ENCODE data around the gene ATP2C2.
"Not testable (repeated sequence)": the region's sequence is repeated elsewhere in the genome, so short reads cannot be mapped to it uniquely, and the experiment has no call there.

ATP2C2 gene

GRCh38 chr16:84421081-84421937 is 53.0 kb downstream of the ATP2C2 start:
- DNase-seq = no peak

- no peak for DNase-seq
Observed at GRCh38 chr16:84421938-84422220, 53.5 kb downstream of the ATP2C2 start.

DNA sequence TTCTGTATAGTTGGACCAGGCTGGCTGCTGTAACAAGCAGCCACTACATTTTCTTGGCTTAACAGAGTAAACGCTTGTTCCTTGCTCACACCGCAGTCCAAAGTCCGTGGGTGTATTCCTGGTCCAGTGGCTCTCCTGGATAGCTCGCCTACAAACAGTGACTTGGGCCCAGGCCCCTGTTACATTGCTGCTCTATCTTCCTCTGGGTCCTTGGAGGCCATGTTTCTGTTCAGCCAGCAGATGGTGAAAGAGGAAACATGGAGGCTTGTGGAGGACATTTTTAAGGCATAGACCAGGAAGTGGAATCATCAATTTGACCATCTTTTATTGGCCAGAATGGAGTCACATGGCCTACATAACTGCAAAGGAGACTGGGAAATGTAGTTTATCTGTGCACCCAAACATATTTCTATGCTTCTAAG is 55.1 kb downstream of the ATP2C2 start:
- DNase-seq = no peak

- no peak for DNase-seq
Observed at GRCh38 chr16:84425696-84426095, 57.4 kb downstream of the ATP2C2 start.

GRCh38 chr16:84426804-84427203 is 58.5 kb downstream of the ATP2C2 start:
- no peak for DNase-seq

DNA sequence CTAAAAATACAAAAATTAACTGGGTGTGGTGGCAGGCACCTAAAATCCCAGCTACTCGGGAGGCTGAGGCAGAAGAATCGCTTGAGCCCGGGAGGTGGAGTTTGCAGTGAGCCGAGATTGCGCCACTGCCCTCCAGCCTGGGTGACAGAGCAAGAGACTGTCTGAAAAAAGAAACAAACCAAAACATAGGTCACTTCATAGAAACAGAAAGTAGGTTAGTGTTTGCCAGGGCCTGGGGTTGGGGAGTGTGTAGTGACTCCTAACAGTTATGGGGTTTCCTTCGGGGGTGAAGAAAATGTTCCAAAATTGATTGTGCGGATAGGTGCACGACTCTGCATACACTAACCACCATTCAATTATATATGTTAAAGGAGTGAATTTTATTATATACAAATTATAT is 59.2 kb downstream of the ATP2C2 start:
- no peak for DNase-seq

DNA sequence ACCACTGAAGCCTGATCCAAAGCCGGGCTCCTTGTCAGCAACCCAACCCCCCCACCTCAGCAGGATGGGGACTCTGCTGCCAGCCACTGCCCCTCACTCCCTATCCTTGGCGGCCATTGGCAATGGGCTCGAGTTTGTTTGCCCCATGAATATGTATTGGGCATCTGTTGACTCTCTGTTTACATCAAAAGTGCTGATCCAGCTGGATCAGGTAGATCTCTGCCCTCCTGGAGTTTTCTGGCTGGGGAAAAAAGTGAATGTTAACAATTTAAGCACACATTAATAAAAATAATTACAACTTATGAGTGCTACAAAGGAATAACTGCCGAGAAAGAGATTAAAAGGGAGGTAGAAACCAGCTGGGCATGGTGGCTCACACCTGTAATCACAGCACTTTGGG is 62.5 kb downstream of the ATP2C2 start:
- DNase-seq = no peak

- no peak for DNase-seq
Observed at GRCh38 chr16:84434800-84435199, 66.5 kb downstream of the ATP2C2 start.

- DNase-seq = no peak
Observed at GRCh38 chr16:84436196-84436595, 67.9 kb downstream of the ATP2C2 start.

DNA sequence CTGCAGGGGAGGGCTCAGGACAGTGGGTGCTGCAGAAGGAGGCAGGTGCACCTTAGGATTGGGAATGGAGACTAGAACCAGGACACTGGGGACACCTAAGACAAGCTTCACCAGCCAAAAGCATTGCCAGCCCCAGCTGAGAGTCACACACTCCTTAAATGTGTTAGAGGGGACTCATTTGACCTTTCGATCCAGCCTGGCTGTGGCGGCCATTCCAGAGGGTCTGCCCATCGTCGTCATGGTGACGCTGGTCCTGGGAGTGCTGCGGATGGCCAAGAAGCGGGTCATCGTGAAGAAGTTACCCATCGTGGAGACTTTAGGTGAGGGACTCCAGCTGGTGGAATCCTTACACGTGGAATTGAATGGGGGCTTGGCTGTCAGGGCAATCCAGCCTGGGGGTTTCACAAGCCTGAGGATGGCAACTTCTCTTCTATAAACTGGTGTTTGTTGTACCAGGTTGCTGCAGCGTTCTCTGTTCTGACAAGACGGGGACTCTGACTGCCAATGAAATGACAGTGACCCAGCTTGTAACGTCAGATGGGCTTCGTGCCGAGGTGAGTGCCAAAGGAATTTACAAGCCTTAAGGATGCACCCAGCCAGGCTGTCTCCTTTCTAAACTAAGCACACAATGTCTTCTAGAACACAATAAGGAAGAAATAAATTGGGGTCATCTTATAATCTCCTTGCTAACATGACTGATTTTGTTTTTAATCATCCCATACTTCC is 70.8 kb downstream of the ATP2C2 start:
- DNase-seq = no peak

DNA sequence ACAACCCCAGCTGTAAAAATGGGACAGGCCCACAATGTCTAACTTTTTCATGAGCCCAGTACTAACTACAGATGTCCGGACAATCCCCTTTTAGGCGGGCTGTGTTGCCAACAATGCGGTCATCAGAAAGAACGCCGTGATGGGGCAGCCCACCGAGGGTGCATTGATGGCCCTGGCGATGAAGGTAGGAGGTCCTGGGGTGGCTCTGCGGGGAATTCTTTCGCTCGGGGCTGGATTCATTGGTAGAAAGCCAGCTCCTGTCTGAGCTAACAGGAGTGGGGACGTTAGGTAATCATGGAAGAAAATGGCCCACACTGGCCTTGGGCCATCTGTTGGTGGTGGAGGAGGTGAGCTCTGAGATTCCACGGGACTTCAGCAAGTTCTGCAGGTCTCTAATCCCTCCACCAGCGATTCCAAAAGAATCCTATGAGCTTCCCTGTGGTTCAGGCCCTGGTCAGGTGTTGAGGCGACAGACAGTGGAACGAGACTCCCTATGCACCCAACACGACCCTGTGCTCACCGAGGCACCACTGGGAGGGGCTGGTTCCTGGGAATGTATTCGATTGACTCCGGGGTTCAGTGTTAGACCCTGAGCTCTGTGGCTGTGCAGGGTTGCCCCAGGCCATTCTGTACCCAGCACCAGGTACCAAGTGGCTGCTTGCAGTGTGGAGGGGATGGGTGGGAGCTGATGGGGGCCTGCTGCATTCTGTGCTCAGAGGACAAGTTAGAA is 74.2 kb downstream of the ATP2C2 start:
- DNase-seq = no peak

GRCh38 chr16:84443166-84443802 is 74.9 kb downstream of the ATP2C2 start:
- DNase-seq = no peak

- DNase-seq = no peak
Observed at GRCh38 chr16:84444476-84444875, 76.1 kb downstream of the ATP2C2 start.

DNA sequence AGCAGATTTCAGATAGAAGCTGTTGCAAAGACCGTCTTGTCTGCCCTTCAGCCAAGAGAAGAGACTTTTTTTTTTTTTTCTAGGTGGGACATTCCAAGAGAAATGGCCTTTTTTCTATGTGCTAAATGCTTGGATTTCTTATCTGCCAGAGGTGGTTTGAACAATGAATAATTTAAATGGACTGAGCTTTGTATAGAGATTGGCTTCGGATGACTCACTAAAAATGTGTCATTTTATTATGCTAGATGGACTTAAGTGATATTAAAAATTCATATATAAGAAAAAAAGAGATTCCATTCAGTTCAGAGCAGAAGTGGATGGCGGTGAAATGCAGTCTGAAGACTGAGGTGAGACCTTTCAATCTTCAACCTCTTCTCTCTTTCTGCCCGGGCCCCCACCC is 77.7 kb downstream of the ATP2C2 start:
- DNase-seq = no peak

DNA sequence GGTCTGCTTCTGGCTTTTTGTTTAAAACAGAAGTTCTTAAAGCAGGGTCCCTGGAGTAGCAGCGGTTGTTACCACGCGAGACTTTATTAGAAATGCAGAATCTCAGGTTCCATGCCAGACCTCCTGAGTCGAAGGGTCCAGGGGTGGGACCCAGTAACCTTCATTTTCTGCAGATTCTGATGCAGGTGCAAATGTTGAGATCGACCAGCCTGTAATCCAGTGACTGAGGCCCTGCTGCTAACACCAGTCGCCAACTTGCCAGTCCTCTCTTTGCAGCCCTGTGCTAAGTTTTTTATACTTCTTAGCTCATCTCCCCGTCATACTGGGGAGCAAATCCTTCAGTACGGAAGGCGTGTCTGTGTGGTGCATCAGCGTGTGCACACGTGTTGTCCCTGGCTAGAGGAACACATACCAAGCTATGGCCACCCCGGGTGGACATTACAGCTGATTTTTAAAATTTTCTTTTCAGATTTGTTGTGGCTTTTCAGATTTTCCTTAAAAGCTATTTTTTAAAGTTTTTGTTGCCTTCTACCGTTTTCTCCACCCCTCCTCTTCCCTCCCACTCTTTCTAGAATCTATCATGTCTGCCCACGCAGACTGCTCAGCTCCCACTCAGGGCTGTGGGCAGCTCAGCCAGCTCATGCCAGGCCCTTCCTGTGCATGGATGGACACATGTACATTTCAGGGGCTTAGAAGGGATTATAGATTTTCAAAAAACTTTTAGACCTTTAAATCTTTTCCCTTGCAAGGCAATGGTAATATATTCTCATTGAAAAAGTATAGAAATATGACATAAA is 78.5 kb downstream of the ATP2C2 start:
- DNase-seq = no peak

GRCh38 chr16:84448444-84448843 is 80.1 kb downstream of the ATP2C2 start:
- DNase-seq = no peak

GRCh38 chr16:84449156-84450140 is 81.1 kb downstream of the ATP2C2 start:
- no peak for DNase-seq

DNA sequence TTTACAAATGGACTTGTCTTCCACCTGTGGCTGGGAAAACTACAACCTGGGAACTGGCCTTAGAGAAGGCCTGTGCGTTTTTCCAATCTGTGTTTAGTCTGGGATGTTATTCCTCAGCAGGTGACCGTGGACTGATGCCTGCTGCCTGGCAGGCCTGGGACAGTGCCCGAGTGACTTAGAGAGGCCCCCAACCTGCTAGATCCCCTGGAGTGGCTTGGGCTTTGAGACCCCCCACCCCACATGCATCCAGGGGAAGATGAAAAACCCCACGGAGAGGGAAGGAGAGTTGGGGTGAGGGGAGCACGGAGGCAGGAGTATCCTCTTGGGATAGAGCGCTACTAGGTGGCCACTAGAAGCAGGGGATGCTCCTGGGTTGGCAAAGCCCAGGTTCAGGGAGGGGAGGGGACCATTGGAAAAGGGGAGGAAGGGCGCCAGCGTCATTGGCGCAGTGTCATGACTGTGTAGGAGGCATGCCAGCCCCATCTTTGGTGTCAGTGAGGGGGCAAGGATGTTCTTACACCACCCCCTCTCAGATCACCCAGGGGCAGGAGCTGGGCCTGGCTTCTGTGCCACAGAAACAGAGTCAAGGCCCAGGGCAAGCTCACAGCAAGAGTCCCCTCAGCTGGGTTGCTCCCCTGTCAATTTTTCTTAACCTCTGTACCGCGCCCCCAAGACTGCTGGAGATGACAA is 82.0 kb downstream of the ATP2C2 start:
- no peak for DNase-seq

GRCh38 chr16:84451010-84451676 is 82.8 kb downstream of the ATP2C2 start:
- not testable (repeated sequence) for DNase-seq

DNA sequence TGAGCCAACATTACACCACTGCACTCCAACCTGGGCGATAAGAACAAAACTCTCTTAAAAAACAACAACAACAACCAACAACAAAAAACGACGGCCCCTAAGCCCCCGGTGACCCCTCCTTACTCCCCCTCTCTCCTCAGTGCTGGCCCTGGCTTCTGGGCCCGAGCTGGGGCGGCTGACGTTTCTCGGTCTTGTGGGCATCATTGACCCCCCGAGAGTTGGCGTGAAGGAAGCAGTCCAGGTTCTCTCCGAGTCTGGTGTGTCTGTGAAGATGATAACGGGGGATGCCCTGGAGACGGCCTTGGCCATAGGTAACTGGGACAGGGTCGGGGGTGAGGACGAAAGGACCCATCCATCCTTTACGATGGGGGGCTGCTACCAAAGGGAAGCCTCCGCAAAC is 83.4 kb downstream of the ATP2C2 start:
- DNase-seq = no peak

Data from activated CD4-positive, CD25-positive, alpha-beta regulatory T cell (primary cell).